ENCODE measurements around the gene HDAC6. TPM values are rescaled to one million over a fixed set of nuclear protein-coding genes. Genes with fewer than 3 reads are reported as not detected.

Gene HDAC6
- total RNA-seq, 1 donor = 29.4 TPM

DNA sequence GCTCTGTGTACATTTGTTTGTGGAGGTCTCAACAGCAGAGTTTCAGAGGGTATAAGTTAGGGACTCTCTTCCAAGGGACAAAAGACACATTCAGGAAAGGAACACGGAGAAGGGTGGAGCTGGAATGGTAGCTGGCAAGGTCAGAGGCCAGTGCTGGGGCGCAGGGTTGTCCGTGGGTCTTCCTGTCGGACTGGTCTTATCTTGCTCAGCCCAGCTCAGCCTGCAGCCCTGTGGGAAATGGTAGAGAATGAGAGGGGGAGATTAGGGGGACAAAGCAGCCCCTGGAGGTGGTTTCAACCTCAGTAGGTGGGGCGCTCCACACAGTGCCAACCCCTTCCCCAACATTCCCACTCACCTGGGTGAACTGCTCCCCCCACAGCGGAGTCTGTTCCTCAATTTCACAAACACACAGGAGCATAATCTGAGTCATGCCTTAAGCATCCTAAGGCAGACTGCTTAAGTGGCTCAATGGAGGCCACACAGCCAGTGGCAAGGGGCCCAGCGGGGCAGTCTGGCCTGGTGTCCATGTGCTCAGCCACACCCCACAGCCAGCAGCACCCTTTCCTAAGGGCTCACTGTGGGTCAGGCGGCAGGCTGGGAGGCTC is 6.9 kb upstream of the HDAC6 start:
- peak; percentile 69 for DNase-seq (ENCODE audit: low read depth)
- TF ChIP-seq, protein P1, sequence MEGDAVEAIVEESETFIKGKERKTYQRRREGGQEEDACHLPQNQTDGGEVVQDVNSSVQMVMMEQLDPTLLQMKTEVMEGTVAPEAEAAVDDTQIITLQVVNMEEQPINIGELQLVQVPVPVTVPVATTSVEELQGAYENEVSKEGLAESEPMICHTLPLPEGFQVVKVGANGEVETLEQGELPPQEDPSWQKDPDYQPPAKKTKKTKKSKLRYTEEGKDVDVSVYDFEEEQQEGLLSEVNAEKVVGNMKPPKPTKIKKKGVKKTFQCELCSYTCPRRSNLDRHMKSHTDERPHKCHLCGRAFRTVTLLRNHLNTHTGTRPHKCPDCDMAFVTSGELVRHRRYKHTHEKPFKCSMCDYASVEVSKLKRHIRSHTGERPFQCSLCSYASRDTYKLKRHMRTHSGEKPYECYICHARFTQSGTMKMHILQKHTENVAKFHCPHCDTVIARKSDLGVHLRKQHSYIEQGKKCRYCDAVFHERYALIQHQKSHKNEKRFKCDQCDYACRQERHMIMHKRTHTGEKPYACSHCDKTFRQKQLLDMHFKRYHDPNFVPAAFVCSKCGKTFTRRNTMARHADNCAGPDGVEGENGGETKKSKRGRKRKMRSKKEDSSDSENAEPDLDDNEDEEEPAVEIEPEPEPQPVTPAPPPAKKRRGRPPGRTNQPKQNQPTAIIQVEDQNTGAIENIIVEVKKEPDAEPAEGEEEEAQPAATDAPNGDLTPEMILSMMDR (IDR thresholded peaks at IDR 0.05; ENCODE audit: insufficient read depth, low read depth, low read length) = no peak
- H3K4me3 ChIP-seq (ENCODE audit: low read depth, low read length) = no peak overlapping the region

DNA sequence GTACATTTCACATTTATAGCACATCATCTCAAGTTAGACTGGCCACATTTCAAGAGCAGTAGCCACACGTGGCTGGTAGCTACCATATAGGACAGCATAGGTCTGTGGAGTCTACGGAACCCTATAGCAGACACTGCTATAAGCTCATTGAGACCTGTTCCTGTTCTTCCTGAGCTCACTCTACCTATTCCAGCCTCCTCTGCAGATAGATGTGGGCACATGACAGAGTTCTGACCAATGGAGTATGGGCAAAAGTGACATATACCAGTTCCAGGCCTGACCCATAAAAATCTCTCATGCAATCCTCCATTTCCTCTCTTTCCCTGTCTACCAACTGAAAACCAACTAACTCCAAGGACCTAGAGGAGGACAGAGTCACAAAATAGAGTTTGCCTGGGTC is 3.5 kb upstream of the HDAC6 start:
- TF ChIP-seq, protein P1 (IDR thresholded peaks at IDR 0.05; ENCODE audit: insufficient read depth, low read depth, low read length) = no peak
- no peak overlapping the region for H3K4me3 ChIP-seq (ENCODE audit: low read depth, low read length)
- DNase-seq (ENCODE audit: low read depth) = no peak

DNA sequence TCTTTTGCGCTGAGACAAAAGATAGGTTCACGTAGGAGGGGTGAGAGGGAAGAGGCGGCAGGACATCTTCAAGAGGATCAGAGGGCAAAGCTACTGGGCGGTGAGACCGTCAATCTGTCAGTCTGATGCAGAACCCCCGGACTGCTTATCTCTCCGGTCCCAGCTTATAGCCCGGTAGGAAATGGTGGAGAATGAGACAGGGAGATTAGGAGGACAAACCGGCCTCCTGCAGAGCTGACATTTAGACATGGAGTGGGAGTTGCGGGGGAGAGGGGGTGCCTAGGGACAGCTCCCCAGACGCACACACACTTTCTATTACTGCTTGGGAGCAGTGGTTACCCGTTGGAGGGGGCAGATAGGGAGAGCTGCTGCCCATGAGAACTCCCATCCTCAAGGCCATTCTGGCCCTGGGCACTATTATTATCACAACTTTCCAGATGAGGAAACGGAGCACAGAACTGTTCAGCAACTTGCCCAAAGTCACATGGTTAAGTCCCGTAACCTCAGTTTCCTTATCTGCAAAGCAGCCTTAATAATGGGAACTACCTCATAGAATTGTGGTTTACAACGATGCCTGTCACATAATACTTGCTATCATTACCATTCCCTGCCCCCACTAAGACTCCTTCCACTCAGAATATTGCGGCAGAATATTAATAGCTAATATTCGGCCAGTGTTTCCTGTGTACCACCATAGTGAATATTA is 1.1 kb upstream of the HDAC6 start:
- TF ChIP-seq, protein P1 (IDR thresholded peaks at IDR 0.05; ENCODE audit: insufficient read depth, low read depth, low read length) = no peak
- DNase-seq (ENCODE audit: low read depth) = no peak
- peak overlapping the region; percentile 74 for H3K4me3 ChIP-seq (ENCODE audit: low read depth, low read length)

DNA sequence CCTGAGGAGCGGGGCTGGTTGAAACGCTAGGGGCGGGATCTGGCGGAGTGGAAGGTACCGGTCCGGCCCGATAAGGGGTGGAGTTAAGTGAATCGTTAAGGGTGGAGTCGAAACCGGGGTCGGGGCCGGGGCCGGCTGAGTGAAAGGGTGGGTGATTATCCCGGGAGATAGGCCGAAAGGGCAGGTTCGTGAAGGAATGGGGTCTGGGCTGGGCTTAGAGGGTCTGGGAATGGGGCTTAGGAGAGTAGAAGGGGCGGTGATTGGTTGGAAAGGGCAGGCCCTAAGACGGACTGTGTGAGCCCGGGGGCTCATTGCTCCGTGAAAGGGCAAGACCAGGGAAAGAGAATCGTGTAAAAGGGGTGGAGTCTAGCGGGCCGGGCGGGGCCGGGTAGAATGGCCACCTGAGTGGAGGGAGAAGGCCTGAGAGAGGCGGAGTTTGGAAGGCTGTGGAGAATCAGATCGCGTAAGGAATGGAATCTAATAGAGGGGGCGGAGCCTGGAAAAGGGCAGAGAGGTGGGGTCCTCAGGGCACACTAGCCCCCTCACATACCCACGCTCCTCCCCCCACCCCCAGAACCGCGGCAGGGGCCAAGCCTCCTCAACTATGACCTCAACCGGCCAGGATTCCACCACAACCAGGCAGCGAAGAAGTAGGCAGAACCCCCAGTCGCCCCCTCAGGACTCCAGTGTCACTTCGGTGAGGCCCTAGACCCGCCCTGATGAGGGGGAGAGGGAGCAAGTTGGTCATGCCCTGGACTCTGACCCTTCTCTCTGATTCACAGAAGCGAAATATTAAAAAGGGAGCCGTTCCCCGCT is 430 bp downstream of the HDAC6 start:
- H3K4me3 ChIP-seq (ENCODE audit: low read depth, low read length) = peak overlapping the region; percentile 76
- TF ChIP-seq, protein P1 (IDR thresholded peaks at IDR 0.05; ENCODE audit: insufficient read depth, low read depth, low read length) = no peak
- peak; percentile 82 for DNase-seq (ENCODE audit: low read depth)

DNA sequence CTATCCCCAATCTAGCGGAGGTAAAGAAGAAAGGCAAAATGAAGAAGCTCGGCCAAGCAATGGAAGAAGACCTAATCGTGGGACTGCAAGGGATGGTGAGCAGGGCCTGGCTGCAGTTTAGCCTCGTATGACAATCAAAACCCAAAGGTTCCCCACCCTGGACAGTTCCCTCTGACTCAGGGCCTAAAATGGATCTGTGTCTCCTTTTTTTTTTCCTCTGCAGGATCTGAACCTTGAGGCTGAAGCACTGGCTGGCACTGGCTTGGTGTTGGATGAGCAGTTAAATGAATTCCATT is 986 bp downstream of the HDAC6 start:
- DNase-seq (ENCODE audit: low read depth) = no peak
- TF ChIP-seq, protein P1 (IDR thresholded peaks at IDR 0.05; ENCODE audit: insufficient read depth, low read depth, low read length) = no peak
- peak overlapping the region; percentile 76 for H3K4me3 ChIP-seq (ENCODE audit: low read depth, low read length)

DNA sequence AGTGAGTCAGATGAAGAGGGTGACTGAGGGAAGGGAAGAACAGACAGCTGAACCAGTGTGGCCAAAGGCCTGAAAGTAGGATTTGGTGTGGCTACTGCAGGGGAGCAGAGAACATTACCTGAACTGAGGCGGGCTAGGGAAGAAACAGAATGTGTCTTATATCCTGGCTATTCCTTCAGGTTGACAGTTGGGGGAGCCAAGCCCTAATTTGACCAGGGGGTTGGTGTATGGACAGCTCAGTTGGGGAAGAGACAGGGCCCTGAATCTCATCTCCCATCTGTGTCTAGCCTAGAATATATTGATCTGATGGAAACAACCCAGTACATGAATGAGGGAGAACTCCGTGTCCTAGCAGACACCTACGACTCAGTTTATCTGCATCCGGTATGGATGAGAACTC is 4.2 kb downstream of the HDAC6 start:
- TF ChIP-seq, protein P1 (IDR thresholded peaks at IDR 0.05; ENCODE audit: insufficient read depth, low read depth, low read length) = no peak
- DNase-seq (ENCODE audit: low read depth) = no peak
- no peak overlapping the region for H3K4me3 ChIP-seq (ENCODE audit: low read depth, low read length)

All from fibroblast of villous mesenchyme (primary cell).